SH-SY5Y (cell line): Measurements from ENCODE around the gene ATP2C1.

Experiments used
- GATA2 ChIP-seq: IDR thresholded peaks from 2 replicates; pipeline ENCODE4 v1.6.1; 2011; ENCODE audit warnings: mild to moderate bottlenecking, low read depth, low read length
- GATA3 ChIP-seq: IDR thresholded peaks from 2 replicates; pipeline ENCODE4 v1.6.1; 2011; ENCODE audit warnings: low read depth, mild to moderate bottlenecking, low read length, moderate library complexity

DNA sequence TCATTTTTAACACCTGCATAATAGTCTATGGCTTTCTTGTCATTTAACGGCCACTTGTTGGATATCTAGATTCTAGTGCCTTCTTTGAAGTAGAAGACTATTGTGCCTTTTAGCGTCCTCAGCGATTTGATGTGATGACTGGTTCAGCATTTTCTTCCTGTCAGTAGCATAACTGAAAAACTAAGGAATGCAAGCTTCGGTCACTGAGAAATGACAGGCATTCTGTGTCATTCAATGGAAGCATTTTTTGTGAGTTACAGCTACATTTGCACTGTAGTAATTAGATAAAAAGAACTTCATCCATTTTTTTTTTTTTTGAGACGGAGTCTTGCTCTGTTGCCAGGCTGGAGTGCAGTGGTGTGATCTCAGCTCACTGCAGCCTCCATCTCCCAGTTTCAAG lies 143.1 kb downstream of the ATP2C1 start:
- TF ChIP-seq GATA2 (no peak), GATA3 (no peak)
